Measurements from ENCODE around the gene LTV1.
A peak's percentile ranks its signal among the peaks of the same experiment; 100 is the strongest.

LTV1 gene

DNA sequence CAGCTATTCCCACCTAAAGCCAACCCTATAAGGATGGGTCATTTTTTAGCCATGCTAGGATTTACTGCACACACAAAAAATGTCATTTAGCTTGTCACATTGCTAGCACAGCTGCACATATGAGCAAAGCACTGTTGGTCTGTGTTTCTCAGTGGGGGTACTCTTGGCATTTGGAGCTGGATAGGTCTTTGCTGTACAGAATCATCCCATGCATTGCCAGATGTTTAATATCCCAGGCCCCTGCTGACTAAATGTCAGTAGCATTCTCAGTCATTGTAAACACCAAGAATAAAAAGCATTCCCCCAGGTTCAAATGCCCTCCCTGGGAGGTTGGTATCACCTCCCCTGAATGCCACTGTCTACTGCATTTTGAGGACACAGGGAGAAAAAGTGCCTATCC, 14.6 kb upstream of the LTV1 start:
- TF ChIP-seq CTCF (conservative IDR thresholded peaks at IDR 0.05), result no peak
- no peak overlapping the region for H3K27ac ChIP-seq

DNA sequence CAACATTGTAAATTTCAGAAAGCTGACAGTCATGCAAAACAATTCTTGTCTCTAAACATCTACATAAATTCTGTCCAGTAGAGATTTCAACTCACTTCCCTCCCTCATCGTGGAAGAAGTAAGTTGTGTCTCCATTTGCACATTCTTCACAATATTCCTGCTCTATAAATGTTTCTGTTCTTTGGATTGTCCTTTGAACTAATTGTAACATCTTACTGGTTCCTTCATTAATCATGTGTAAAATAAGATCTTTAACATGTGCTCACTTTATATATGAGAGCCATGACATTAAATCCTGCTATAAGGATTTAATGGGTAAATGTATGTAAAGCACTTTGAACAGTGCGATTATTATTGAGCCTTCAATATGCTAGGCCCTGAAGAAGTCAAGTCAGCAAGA, 7.0 kb upstream of the LTV1 start:
- no peak for TF ChIP-seq CTCF (conservative IDR thresholded peaks at IDR 0.05)

GRCh38 chr6:143838395-143838794, 4.7 kb upstream of the LTV1 start:
- TF ChIP-seq CTCF (conservative IDR thresholded peaks at IDR 0.05), result no peak

More for the DNA sequence above, 7.0 kb upstream of the LTV1 start:
- H3K27ac ChIP-seq, result peak overlapping the region; percentile 14; the same call in 1 of the 2 replicates

GRCh38 chr6:143839196-143839595, 3.9 kb upstream of the LTV1 start:
- no peak overlapping the region for H3K27ac ChIP-seq

More at GRCh38 chr6:143838395-143838794, 4.7 kb upstream of the LTV1 start:
- H3K27ac ChIP-seq, result no peak overlapping the region

GRCh38 chr6:143840595-143841265, 2.4 kb upstream of the LTV1 start:
- no peak overlapping the region for H3K27ac ChIP-seq
- TF ChIP-seq CTCF (conservative IDR thresholded peaks at IDR 0.05), result no peak

More at GRCh38 chr6:143839196-143839595, 3.9 kb upstream of the LTV1 start:
- no peak for TF ChIP-seq CTCF (conservative IDR thresholded peaks at IDR 0.05)

GRCh38 chr6:143842461-143842901, 657 bp upstream of the LTV1 start:
- TF ChIP-seq CTCF (conservative IDR thresholded peaks at IDR 0.05), result no peak
- H3K27ac ChIP-seq, result peak overlapping the region; percentile 86

GRCh38 chr6:143843677-143843999, 500 bp downstream of the LTV1 start:
- no peak for TF ChIP-seq CTCF (conservative IDR thresholded peaks at IDR 0.05)
- peak overlapping the region; percentile 86 for H3K27ac ChIP-seq

Data from VCaP (cell line).